GM18867 (cell line): ENCODE measurements around the gene PCARE.
"Not testable (repeated sequence)": the region's sequence is repeated elsewhere in the genome, so short reads cannot be mapped to it uniquely, and the experiment has no call there.

Source experiments
- ATAC-seq: cut with Tn5 transposase; IDR thresholded peaks from one replicate; pipeline ENCODE4 v1.9.1; 2021; ENCODE audit warnings: mild to moderate bottlenecking, moderate library complexity; ENCODE audit not compliant: unreplicated experiment

The PCARE gene

GRCh38 chr2:29074411-29074810 is at the start of gene PCARE:
PCARE (minus strand) TSS chr2:29074523; CDS start chr2:29074261, 262 bp downstream.
- no peak for ATAC-seq

GRCh38 chr2:29123617-29124349 is 49.5 kb upstream of the PCARE start:
- ATAC-seq: no peak

GRCh38 chr2:29120846-29121245 is 46.5 kb upstream of the PCARE start:
- no peak for ATAC-seq

DNA sequence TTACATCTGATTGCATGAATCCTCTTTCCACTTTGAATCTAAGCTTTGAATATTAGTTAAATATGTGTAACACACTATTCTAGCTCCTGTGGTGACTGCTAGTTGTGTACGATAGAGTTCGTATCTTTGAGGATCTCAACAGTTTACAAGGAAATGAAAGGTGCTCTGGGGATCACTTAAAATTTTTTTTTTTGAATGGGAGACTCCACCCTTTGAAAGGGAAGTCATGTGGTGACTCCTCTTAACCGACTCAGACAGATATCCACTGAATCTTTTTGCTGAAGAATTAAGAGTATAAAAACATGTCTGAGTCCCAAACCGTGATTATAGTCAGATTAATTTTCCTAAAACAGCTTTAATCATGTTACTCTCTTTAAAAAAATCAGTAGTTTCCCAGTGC is 44.9 kb upstream of the PCARE start:
- ATAC-seq: no peak

DNA sequence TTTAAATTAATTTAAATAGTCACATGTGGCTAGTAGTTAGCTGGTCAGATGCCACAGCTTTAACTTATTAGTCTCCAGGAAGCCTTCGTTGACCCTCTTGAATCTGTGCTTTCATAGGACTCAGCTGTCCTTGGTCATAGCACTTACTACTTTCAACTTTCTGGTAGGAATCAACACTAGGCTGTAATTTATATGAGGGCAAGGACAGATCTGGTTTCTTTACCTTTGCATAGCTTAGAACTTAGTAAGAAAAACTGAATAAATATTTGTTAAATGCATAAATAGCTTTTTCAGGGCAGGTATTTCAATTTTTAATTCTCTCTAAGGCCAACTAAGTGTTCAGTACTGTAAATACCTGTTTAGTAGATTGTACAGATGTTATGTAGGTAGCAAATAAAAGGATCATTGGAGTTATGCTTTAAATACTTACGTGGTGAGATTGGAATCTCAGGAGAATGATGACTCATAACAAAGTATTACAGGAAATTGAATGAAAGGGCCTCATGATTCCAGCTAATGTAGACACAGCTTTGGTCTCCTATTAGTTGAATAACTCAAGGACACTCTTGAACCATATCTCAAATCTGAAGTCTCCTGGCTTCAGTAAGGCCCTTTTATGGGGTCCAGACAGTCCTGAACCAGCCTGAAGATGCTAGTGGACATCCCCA is 43.4 kb upstream of the PCARE start:
- no peak for ATAC-seq

GRCh38 chr2:29115797-29116781 is 41.8 kb upstream of the PCARE start:
- peak; percentile 35 for ATAC-seq

GRCh38 chr2:29114946-29115609 is 40.8 kb upstream of the PCARE start, which contains the start of gene CLIP4:
CLIP4 (plus strand) TSS chr2:29115415; CDS start chr2:29121389, 5,974 bp downstream.
- ATAC-seq: peak; percentile 63

GRCh38 chr2:29114586-29114945 is 40.2 kb upstream of the PCARE start:
- ATAC-seq: no peak

DNA sequence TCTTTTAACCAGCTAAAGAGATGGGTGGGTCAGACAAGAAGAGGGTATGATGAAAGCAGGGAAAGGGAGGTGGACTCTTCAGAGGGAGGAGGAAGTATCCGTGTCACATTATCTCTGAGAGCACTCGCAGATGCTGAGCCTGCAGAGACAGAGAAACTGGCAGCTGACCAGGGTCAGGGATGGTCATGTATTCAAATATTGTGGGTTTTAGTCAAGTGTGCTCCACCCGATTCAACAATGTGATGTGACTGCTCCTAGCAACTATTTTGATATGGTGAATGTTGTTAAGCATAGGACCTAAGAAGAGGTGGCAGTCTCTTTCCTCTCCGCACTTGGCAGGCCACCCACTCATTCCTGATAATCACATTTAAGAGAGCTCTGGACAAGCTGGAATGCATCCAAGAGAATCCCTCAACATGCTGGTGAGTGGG is 39.6 kb upstream of the PCARE start:
- peak; percentile 32 for ATAC-seq

DNA sequence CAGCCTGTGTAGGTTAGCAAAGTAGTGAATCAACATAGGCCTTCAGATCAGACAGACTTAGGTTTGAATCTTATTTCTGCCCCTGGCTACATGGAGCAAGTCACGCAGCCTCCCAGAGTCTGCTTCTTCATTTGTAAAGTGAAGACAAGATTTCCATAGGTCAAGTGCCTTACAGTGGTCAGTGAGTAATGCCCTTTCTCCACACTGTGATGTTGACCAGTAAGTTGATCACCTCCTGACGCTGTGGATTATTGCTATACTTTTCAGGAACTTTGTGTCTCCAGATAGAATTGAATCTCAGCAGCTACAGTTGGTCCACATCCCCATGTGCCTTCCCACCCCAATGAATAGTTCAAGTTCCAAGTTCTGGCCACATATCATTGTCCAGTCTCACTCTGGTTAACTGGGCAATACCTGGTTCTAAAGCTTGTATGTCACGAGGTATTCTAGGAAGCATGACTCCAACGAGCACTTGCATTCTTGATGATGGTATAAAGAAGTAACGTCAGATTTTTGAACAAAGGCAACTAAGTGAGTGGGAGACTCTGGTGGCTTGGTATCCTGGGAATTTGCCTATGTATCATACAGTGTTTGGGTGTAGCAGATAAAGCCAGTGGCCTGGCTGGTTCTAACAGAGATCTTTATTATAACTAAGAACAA is 38.8 kb upstream of the PCARE start:
- ATAC-seq: no peak

DNA sequence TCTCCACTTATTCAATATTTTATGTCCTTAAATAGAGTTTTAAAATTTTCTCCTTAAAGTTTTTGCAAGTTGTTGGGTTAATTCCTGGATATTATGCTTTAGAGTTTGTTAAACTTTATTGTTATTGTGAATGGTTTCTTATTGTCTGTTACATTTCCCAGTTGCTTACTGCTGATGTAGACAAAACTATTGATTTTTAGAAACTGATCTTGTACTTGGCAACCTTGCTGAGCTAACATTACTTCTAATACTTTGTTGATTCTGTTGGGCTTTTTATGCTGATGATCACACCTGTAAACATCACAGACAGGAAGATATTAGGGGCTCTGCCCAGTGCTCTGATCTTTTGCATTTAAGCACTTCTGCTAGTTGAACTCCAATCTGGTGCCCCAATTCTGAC is 38.1 kb upstream of the PCARE start:
- ATAC-seq: no peak

GRCh38 chr2:29110916-29111535 is 36.7 kb upstream of the PCARE start:
- ATAC-seq: peak; percentile 27

GRCh38 chr2:29109246-29109645 is 34.9 kb upstream of the PCARE start:
- no peak for ATAC-seq

GRCh38 chr2:29108225-29108624 is 33.9 kb upstream of the PCARE start:
- no peak for ATAC-seq

DNA sequence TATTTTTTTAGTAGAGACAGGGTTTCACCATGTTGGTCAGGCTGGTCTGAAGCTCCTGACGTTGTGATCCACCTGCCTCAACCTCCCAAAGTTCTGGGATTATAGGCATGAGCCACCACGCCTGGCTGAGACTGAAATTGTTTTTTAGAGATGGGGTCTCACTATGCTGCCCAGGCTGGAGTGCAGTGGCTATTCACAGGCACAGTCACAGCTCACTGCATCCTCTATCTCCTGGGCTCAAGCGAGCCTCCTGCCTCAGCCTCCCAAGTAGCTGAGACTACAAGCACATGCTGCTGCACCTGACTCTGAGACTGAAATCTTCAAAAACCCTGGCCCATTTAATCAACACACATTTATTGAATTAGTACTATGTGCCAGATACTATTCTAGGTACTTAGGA is 33.2 kb upstream of the PCARE start:
- ATAC-seq: not testable (repeated sequence)

DNA sequence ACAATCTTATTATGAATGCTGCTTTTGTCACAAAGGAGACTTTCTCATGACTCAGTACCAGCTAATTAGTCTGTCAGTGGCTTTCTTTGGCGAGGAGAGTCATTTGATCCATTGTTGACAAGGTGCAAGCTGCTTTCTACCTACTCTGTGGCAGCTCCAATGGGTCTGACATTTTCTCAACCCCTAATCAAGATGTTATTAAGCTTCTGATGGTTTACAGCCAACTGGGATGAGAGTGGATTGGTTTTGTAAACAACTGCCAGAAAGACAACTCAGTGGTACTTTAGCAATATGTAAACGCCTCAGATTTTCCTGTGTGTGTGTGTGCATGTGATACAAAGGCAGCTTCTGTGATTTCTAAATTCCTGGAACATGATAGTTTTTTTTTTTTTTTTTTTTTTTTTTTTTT is 32.7 kb upstream of the PCARE start:
- no peak for ATAC-seq

DNA sequence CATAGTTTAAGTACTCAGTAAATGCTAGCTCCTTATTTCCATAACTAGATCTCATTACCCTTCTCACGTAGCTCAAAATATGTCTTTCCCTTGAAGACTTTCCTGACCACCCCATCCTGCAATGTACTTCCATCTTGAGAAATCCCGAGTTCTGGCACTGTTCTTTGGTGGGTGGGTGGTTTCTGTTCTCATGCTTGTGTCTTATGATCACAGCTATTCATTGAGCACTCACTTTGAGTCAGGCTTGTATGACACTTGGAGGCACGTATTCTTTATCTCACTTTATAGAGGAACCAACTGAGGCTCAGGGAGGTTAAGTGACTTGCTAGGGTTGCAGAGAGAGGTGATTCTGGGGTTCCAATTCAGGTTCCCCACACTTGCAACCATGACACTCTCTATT is 31.9 kb upstream of the PCARE start:
- no peak for ATAC-seq

GRCh38 chr2:29105375-29105774 is 31.1 kb upstream of the PCARE start:
- no peak for ATAC-seq

GRCh38 chr2:29104688-29105087 is 30.4 kb upstream of the PCARE start:
- no peak for ATAC-seq

DNA sequence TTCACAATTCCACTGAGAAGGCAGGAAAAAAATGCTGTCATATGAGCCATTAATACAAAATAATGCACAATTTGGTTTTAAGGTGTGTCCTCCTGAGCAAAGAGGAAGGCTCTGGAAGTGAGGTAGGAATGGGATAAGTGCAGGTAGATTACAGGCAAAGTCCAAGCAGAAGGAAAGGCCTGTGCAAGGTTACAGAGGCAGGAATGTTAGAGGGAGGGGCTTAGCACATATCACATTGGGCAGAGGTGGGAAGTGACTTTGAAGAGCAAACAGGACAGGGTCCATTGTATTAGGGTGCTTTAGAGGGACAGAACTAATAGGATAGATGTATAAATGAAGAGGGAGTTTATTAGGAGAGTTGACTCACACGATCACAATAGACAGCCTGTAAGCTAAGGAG is 26.2 kb upstream of the PCARE start:
- ATAC-seq: no peak
